GM12891 (cell line): ENCODE results near the gene MRPL33.
A peak's percentile ranks its signal among the peaks of the same experiment; 100 is the strongest.
"Not testable (repeated sequence)": the region's sequence is repeated elsewhere in the genome, so short reads cannot be mapped to it uniquely, and the experiment has no call there.

Source experiments
- DNase-seq: peaks from one replicate; pipeline ENCODE4 v3.0.0; 2011; ENCODE audit warnings: low spot score; ENCODE audit not compliant: insufficient read length
- FAIRE-seq: peaks from 2 replicates; lab custom pipeline; 2011; peaks lifted over from hg19 to GRCh38; lab: Jason Lieb, UNC
- PAX5 ChIP-seq: IDR thresholded peaks from 2 replicates; pipeline ENCODE4 v1.6.1; 2011; ENCODE audit warnings: low read length, moderate library complexity, mild to moderate bottlenecking; ENCODE audit not compliant: insufficient read depth, severe bottlenecking
- POLR2A ChIP-seq: IDR thresholded peaks from 2 replicates; pipeline ENCODE4 v1.6.1; 2011; ENCODE audit warnings: low read depth, low read length, control low read depth
- POLR2AphosphoS5 ChIP-seq: IDR thresholded peaks from 2 replicates; pipeline ENCODE4 v1.6.1; 2011; ENCODE audit warnings: low read depth, low read length, control low read depth
- POU2F2 ChIP-seq: IDR thresholded peaks from 2 replicates; pipeline ENCODE4 v1.6.1; 2011; ENCODE audit warnings: low read depth, mild to moderate bottlenecking, control low read depth, low read length, moderate library complexity
- SPI1 ChIP-seq: IDR thresholded peaks from 2 replicates; pipeline ENCODE4 v1.6.1; 2011; ENCODE audit warnings: low read depth, low read length, control low read depth
- TAF1 ChIP-seq: IDR thresholded peaks from 2 replicates; pipeline ENCODE4 v1.6.1; 2011; ENCODE audit warnings: low read depth, low read length, control low read depth

Gene MRPL33

GRCh38 chr2:27742571-27742970 is 28.9 kb upstream of the MRPL33 start:
- no peak for TF ChIP-seq POLR2A
- TF ChIP-seq POU2F2, result no peak
- TF ChIP-seq PAX5, result no peak
- no peak for TF ChIP-seq TAF1
- TF ChIP-seq POLR2AphosphoS5, result no peak
- TF ChIP-seq SPI1, result no peak
- DNase-seq, result no peak

GRCh38 chr2:27745494-27745893 is 26.0 kb upstream of the MRPL33 start:
- DNase-seq, FAIRE-seq: not testable (repeated sequence)

More at GRCh38 chr2:27742571-27742970, 28.9 kb upstream of the MRPL33 start:
- FAIRE-seq, result no peak

GRCh38 chr2:27746325-27746724 is 25.2 kb upstream of the MRPL33 start:
- TF ChIP-seq POLR2A (no peak), SPI1 (no peak), PAX5 (no peak), POLR2AphosphoS5 (no peak), POU2F2 (no peak), TAF1 (no peak)
- FAIRE-seq (no peak), DNase-seq (no peak)

GRCh38 chr2:27747827-27748352 is 23.6 kb upstream of the MRPL33 start:
- TF ChIP-seq POLR2AphosphoS5 (no peak), TAF1 (no peak), SPI1 (no peak), POLR2A (no peak), PAX5 (no peak), POU2F2 (no peak)
- FAIRE-seq (no peak), DNase-seq (no peak)

- FAIRE-seq, DNase-seq: not testable (repeated sequence)
These were observed 22.5 kb upstream of the MRPL33 start for GRCh38 chr2:27748803-27749554.

- FAIRE-seq (no peak), DNase-seq (no peak)
- TF ChIP-seq TAF1 (no peak), POLR2AphosphoS5 (no peak), PAX5 (no peak), POLR2A (no peak), SPI1 (no peak), POU2F2 (no peak)
These were observed 20.1 kb upstream of the MRPL33 start for GRCh38 chr2:27751377-27751776.

GRCh38 chr2:27752551-27753237 is 18.8 kb upstream of the MRPL33 start:
- TF ChIP-seq PAX5 (no peak), SPI1 (no peak), POLR2A (no peak), POLR2AphosphoS5 (no peak), POU2F2 (no peak), TAF1 (no peak)
- DNase-seq (no peak), FAIRE-seq (no peak)

GRCh38 chr2:27754138-27754588 is 17.4 kb upstream of the MRPL33 start:
- FAIRE-seq, result no peak
- TF ChIP-seq SPI1 (no peak), POLR2AphosphoS5 (no peak), PAX5 (no peak), POU2F2 (peak; percentile 56; the same call in 1 of the 2 replicates), POLR2A (no peak), TAF1 (no peak)
- DNase-seq, result peak; percentile 45

- DNase-seq, result no peak
- TF ChIP-seq POLR2AphosphoS5 (no peak), POLR2A (no peak), POU2F2 (no peak), SPI1 (no peak), PAX5 (no peak), TAF1 (no peak)
- FAIRE-seq, result no peak
These were observed 16.7 kb upstream of the MRPL33 start for GRCh38 chr2:27754831-27755230.

- TF ChIP-seq POLR2A (no peak), POLR2AphosphoS5 (no peak), TAF1 (no peak), SPI1 (no peak), POU2F2 (no peak), PAX5 (no peak)
- FAIRE-seq, result no peak
- DNase-seq, result no peak
These were observed 15.4 kb upstream of the MRPL33 start for GRCh38 chr2:27756091-27756490.
